ENCODE measurements around the gene PLA2G2E.
"Not testable (repeated sequence)": the region's sequence is repeated elsewhere in the genome, so short reads cannot be mapped to it uniquely, and the experiment has no call there.

Gene PLA2G2E

GRCh38 chr1:19936061-19936750 lies 12.8 kb upstream of the PLA2G2E start:
- no peak for DNase-seq (ENCODE audit: extremely low read depth, low read depth)
- TF ChIP-seq CTCF (IDR thresholded peaks at IDR 0.05; ENCODE audit: low read depth, low read length, missing control alignments), result no peak

GRCh38 chr1:19934336-19934735 lies 10.9 kb upstream of the PLA2G2E start:
- TF ChIP-seq CTCF (IDR thresholded peaks at IDR 0.05; ENCODE audit: low read depth, low read length, missing control alignments), result no peak
- DNase-seq (ENCODE audit: extremely low read depth, low read depth), result no peak
- H3K4me3 ChIP-seq (replicated peaks; ENCODE audit: low read depth, low read length), result no peak overlapping the region

More at GRCh38 chr1:19936061-19936750, 12.8 kb upstream of the PLA2G2E start:
- H3K4me3 ChIP-seq (replicated peaks; ENCODE audit: low read depth, low read length), result no peak overlapping the region

- no peak for TF ChIP-seq CTCF (IDR thresholded peaks at IDR 0.05; ENCODE audit: low read depth, low read length, missing control alignments)
- no peak for DNase-seq (ENCODE audit: extremely low read depth, low read depth)
- no peak overlapping the region for H3K4me3 ChIP-seq (replicated peaks; ENCODE audit: low read depth, low read length)
These were observed 9.4 kb upstream of the PLA2G2E start for GRCh38 chr1:19932866-19933265.

DNA sequence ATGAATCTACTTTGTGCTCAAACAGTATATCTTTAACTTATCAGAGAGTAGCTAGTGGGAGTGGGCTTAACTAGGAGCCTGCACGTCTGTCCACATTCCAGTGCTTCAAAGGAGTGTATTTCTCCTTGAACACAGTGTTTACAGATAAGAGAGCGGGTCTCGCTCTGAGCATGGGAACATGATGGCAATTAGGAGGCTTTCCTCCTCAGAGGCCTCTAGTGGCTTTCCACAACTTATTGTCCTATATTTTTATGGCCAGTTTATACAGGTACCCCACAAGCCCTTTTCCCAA lies 3.7 kb upstream of the PLA2G2E start:
- H3K4me3 ChIP-seq (replicated peaks; ENCODE audit: low read depth, low read length); DNase-seq (ENCODE audit: extremely low read depth, low read depth): not testable (repeated sequence)

- DNase-seq (ENCODE audit: extremely low read depth, low read depth), result no peak
- TF ChIP-seq CTCF (IDR thresholded peaks at IDR 0.05; ENCODE audit: low read depth, low read length, missing control alignments), result no peak
- no peak overlapping the region for H3K4me3 ChIP-seq (replicated peaks; ENCODE audit: low read depth, low read length)
These were observed 3.1 kb upstream of the PLA2G2E start for GRCh38 chr1:19926296-19927129.

DNA sequence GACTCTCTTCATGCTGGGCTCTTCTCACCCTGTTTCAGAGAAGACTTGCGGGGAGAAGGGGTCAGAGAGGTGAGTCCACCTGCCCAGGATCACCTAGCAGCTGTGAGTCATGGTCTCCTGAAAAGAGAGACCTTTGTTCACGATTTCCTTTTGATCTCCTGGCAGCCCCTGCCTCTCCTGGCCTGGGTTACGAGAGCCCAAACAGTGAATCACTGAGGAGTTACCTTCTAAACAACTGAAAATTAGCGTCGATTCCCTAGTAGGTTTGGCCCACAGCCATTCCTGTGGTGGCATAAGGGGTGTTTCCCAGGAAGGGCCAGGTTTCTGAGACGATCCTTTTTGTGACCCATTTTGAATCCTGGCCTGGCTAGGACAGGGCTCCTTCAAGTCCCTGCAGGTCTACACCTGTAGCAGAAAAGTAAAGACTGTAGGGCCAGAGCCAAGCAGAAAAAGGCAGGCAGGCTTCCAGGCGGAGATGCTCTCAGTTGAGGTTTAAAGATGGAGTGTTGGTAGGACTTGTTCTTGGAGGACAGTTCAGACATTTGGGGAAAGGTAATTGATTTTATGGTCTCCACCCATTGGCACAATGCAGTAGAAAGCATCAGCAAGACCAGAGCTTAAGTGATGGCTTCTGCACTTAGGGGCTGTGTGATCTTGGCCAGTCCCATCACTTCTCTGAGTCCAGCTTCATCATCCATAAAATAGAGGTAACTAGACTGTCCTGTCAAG lies 2.1 kb upstream of the PLA2G2E start:
- no peak for DNase-seq (ENCODE audit: extremely low read depth, low read depth)
- no peak for TF ChIP-seq CTCF (IDR thresholded peaks at IDR 0.05; ENCODE audit: low read depth, low read length, missing control alignments)
- H3K4me3 ChIP-seq (replicated peaks; ENCODE audit: low read depth, low read length), result no peak overlapping the region

DNA sequence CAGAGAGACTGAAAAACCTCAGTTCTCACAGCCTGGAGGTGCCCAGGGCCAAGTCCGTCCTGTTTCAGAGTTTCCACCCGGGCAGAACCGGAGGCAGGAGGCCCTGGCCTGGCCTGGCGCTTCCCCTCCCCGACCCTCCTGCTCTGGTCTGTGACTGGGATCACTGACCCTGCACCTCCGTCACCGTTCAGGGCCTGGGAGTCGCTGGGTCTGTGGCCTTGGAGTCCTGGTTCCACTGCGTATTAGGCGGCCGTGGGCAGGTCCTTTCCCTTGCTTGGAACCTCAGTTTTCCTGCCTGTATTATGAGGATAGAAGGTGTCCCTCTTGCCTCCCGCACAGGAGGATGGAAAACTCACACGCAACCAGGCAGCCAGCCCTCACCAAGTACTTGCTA lies 533 bp upstream of the PLA2G2E start:
- no peak for TF ChIP-seq CTCF (IDR thresholded peaks at IDR 0.05; ENCODE audit: low read depth, low read length, missing control alignments)
- H3K4me3 ChIP-seq (replicated peaks; ENCODE audit: low read depth, low read length), result no peak overlapping the region
- no peak for DNase-seq (ENCODE audit: extremely low read depth, low read depth)

All from HFF-Myc (cell line).